ENCODE measurements around the gene VPS41.

Gene VPS41

DNA sequence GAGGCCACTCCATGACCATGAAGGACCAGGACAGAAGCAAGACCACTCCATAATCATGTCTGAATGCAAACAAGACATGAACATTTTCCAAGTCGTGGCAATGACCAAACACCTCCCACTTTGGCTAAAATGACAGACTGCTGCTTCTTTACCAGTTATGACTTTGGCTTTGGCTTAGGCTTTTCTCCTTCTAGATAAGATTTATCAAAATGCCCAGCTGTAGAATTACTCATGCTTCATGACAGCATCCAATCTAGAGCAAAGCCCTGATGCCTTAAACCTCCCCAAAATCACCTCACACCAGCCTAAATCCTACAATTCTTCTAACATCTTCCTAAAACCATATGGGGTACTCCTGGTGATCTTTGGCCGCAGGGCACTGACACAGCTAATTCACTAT, 102.1 kb downstream of the VPS41 start:
- DNase-seq (ENCODE audit: extremely low read depth, low read depth) = no peak
- TF ChIP-seq, protein P1, sequence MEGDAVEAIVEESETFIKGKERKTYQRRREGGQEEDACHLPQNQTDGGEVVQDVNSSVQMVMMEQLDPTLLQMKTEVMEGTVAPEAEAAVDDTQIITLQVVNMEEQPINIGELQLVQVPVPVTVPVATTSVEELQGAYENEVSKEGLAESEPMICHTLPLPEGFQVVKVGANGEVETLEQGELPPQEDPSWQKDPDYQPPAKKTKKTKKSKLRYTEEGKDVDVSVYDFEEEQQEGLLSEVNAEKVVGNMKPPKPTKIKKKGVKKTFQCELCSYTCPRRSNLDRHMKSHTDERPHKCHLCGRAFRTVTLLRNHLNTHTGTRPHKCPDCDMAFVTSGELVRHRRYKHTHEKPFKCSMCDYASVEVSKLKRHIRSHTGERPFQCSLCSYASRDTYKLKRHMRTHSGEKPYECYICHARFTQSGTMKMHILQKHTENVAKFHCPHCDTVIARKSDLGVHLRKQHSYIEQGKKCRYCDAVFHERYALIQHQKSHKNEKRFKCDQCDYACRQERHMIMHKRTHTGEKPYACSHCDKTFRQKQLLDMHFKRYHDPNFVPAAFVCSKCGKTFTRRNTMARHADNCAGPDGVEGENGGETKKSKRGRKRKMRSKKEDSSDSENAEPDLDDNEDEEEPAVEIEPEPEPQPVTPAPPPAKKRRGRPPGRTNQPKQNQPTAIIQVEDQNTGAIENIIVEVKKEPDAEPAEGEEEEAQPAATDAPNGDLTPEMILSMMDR (IDR thresholded peaks at IDR 0.05; ENCODE audit: low read depth, low read length, missing control alignments) = no peak
- no peak overlapping the region for H3K4me3 ChIP-seq (replicated peaks; ENCODE audit: low read depth, low read length)

DNA sequence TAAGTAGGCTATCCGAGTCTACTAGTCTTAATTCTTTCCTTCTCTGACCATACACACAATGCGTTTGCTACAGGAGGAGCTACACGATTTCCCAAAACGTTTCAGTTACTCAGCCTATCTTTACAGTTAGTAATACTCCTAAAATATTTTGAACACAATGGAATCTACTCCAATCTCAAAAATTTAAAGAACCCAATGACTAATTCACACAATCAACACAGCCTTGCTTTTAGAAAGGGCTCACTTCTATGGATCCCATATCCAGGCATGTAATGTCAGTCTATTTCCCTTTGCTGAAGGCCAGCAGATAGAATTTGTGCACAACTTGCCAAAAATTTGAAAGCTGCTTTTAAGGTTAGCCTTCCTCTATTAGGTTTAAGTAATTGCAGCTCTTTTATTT, 107.2 kb downstream of the VPS41 start:
- no peak for DNase-seq (ENCODE audit: extremely low read depth, low read depth)
- no peak overlapping the region for H3K4me3 ChIP-seq (replicated peaks; ENCODE audit: low read depth, low read length)
- TF ChIP-seq, protein P1 (IDR thresholded peaks at IDR 0.05; ENCODE audit: low read depth, low read length, missing control alignments) = no peak

DNA sequence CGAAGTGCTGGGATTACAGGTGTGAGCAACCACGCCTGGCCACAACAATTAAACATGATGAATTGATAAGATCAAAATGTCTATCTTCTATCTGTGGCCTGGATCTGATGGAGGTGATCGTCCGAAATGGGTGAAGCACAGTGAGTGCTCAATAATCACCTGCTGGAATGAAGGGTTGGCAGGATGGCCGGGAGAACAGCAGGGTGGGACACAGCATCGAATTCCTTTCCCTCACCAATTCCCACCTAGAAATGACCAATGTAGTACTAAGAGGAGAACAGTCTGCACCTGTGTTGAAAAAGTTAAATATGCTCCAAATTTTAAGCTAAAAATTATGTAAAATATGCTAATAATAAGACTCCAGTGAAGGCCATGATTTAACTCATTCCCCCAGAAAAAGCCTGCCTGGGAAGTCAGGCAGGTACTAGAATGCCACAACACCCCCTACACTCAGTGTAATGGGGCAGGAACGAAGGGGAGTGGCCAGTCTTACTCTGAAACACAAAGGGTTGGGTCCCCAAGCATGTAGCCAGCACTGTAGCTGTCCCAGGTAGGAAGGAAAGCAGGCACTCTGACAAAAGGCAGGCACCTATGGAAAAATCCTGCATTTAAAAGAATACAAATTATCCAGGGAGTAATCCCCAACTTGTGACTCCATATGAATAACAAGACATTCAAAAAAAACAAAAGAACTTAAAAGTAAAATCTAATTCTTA, 110.3 kb downstream of the VPS41 start:
- no peak overlapping the region for H3K4me3 ChIP-seq (replicated peaks; ENCODE audit: low read depth, low read length)

DNA sequence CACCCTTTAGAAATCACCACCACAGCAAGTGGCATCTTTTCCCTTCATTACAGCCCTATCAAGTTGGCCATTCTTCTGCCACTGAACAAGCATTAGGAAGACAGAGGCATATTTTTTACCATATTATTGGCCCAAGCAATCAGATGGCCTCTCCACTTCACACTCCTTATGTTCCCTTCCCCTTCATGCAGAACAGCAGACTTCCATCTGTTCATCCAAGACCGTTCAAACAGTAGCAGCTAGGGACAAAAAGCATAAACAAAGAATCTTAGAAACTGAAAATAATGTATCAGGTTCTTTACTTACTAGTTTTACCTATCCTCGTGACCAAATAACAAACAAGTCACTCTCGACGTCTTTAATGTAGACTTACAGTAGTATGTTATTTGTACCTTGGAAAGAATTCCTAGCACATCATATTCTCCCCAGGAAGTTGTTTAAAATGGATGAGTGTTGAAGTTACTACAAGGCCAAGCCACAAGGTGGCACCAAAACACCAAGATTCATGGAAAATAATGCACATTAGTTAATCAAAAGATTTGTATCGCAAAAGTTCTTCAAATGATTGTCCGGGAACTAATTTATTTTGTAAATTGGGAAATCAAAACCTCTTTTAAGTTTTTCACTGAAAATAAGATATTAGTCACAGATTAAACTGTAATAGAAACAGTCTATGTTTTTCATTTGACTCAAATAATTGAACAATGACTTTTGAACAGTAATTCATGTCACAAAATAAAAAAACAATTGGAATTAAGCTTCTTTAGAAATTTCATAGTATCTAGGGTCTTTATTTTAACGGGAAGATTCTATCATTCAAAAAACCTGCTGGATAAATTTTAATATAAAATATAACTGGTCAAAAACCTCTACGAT, 112.1 kb downstream of the VPS41 start:
- peak; percentile 22 for DNase-seq (ENCODE audit: extremely low read depth, low read depth)
- no peak overlapping the region for H3K4me3 ChIP-seq (replicated peaks; ENCODE audit: low read depth, low read length)
- TF ChIP-seq, protein P1 (IDR thresholded peaks at IDR 0.05; ENCODE audit: low read depth, low read length, missing control alignments) = peak; percentile 53

More for the DNA sequence above, 110.3 kb downstream of the VPS41 start:
- TF ChIP-seq, protein P1 (IDR thresholded peaks at IDR 0.05; ENCODE audit: low read depth, low read length, missing control alignments) = no peak
- DNase-seq (ENCODE audit: extremely low read depth, low read depth) = no peak

DNA sequence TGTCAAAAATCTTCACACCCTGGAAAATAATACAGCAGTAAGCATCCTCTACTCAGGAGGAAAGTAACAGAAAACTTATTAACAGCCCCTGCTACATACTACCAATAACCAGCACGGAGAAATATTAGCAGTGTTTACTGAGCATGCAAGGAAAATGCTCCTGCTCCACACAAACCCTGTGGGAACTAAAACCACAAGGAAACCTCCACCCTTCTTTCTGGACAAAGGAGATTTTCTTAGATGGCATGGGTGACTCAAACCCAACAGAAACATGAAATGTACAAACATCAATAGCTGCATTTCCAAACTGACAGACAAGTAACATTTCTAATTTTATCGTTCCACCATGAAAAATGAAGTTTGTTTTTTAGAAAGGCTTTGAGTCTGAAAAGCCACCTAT, 113.4 kb downstream of the VPS41 start:
- no peak overlapping the region for H3K4me3 ChIP-seq (replicated peaks; ENCODE audit: low read depth, low read length)
- TF ChIP-seq, protein P1 (IDR thresholded peaks at IDR 0.05; ENCODE audit: low read depth, low read length, missing control alignments) = no peak
- DNase-seq (ENCODE audit: extremely low read depth, low read depth) = no peak

DNA sequence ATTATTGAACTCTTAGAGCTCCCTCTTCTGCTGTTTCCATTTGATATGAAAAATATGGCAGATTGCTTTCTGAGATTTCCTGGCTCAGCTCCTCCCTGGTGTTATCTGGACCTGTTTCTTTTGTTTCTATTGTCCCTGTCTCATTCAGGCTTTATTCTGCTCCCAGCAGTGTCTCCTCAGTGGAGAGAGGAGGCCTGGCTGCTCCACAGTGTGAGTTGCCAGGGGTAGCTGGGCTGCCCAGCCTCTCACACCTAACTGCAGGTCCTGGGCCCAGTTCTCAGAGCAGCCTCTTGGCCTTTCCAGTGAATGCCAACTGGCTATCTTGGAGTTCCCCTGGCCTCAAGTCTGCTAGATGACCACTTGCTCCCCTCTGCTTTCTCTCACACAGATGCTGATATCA, 127.0 kb downstream of the VPS41 start:
- DNase-seq (ENCODE audit: extremely low read depth, low read depth) = no peak
- H3K4me3 ChIP-seq (replicated peaks; ENCODE audit: low read depth, low read length) = no peak overlapping the region
- TF ChIP-seq, protein P1 (IDR thresholded peaks at IDR 0.05; ENCODE audit: low read depth, low read length, missing control alignments) = no peak

Measured in HFF-Myc (cell line).